Activated CD4-positive, alpha-beta T cell treated with anti-CD3 and anti-CD28 coated beads, Interleukin-2, Interleukin-6, amounts not matched to agents 100 ng/mL and 50 ng/mL, durations not matched to agents 16 hours and 8 hours (primary cell): ENCODE measurements around the gene UPF3A.
A peak's percentile ranks its signal among the peaks of the same experiment; 100 is the strongest.
"Not testable (repeated sequence)": the region's sequence is repeated elsewhere in the genome, so short reads cannot be mapped to it uniquely, and the experiment has no call there.

ENCODE experiments used
- DNase-seq: peaks from one replicate; pipeline ENCODE4 v3.0.0-alpha.2; 2020

Gene UPF3A

GRCh38 chr13:114309806-114310410 lies 28.5 kb downstream of the UPF3A start:
- DNase-seq = no peak

- DNase-seq = no peak
Observed at GRCh38 chr13:114310956-114311355, 29.6 kb downstream of the UPF3A start.

DNA sequence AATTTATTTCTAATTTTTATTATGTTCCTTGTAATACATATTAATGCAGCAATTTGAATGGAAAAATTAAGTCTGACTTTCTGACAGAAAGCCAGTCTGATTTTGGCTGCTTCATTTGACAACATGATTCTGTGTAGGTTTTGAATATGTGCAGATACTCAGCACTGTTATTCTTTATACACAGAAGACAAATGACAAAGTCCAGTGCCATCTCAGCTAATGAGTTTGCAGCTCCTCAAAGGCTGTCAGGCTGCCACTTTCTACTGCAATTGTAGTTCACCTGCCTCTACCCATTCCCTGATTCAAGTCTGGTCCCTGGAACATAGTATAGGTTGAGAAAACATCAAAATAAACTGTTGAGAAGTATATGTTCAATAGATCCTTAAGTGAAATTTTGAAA lies 30.0 kb downstream of the UPF3A start:
- no peak for DNase-seq

- no peak for DNase-seq
Observed at GRCh38 chr13:114311908-114312307, 30.5 kb downstream of the UPF3A start.

DNA sequence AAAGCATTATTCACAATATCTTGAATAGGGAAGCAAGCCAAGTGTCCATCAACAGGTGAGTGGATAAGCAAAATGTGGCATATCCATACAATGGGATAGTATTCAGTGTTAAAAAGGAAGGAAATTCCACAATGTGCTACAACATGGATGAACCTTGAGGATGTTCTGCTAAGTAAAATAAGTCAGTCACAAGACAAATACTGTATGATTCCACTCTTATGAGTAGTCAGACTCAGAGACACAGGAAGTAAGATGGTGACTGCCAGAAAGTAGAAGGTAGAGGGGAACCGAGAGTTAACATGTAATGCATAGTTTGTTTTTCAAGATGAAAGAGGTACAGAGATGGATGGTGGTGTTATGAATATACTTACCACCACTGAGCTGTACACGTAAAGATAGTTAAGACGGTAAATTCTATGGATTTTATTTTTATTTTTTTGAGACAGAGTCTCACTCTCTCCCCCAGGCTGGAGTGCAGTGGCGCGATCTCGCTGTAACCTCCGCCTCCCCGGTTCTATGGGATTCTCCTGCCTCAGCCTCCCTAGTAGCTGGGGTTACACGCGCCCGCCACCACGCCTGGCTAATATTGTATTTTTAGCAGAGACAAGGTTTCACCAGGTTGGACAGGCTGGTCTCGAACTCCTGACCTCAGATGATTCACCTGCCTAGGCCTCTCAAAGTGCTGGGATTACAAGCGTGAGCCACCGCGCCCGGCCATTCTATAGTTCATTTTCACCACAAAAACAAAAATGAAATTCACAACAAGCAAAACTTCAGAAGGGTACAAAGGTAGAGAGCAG lies 31.9 kb downstream of the UPF3A start:
- DNase-seq = peak; percentile 26

DNA sequence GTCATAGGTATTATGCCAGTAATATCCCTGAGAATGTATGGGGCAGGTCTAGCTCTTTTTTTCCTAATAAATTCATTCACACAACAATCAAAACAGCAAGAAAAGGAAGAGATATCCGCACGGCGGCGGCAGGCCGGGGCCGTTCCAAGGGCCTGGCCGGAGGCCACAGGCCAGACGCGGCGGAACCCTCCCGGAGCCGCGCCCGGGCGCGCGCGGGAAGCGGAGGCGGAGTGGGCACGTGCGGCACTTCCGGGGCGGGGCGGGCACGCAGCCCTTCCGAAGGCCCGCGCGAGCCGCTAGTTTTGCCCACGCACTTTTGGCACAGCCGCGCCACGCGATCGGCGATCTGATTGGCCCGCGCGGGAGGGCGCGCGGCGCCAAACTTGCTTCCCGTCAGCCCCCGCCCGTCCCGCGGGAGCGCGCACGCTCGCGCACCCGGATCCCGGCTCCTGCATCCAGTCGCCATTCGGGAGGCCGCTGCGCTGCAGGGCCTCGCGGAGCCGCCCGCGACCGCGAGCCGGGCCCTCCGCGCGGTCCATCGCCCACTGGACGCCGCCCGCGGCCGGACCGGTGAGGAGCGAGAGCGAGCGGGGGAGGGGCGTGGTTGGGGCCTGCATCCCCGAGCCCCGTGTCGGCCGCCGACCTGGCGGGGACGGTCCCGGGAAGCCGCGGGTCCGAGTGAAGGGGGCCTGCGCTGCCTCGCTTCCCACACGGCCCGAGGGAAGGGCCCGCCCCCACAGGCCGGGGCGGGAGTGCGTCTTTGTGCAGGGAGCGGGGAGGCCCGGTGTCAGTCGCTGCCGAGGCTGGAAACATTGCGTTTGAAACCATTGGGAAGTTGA lies 32.9 kb downstream of the UPF3A start, which contains the start of gene CHAMP1:
TSS of gene CHAMP1 (plus strand) at position 430 of the 839 bp plus-strand sequence. CDS start 9,340 bp downstream, outside the sequence.
- DNase-seq = peak; percentile 97

- DNase-seq = peak; percentile 14
Observed at GRCh38 chr13:114315074-114315785, 33.8 kb downstream of the UPF3A start.

GRCh38 chr13:114318624-114319023 lies 37.2 kb downstream of the UPF3A start:
- DNase-seq = no peak

- DNase-seq = no peak
Observed at GRCh38 chr13:114319441-114319913, 38.1 kb downstream of the UPF3A start.

DNA sequence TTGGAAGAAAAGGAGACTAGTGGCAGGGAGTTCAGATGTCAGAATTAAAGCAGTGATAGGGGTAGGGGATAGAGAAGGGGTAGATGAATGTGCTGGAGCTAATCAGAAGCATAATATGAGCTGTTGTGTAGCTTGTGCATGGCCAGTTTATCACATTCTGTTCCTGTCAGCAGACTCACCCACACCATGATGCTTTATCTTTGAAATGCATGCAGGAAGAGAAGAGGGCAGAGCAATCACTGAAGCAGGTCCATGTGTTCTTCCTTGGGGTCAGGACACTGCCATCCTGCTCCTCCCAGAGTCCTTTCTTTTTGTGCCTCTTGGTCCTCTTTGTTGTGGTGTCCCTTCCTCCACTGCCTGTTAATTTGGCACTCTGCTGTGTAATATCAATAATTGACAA lies 38.7 kb downstream of the UPF3A start:
- no peak for DNase-seq

GRCh38 chr13:114321256-114321655 lies 39.9 kb downstream of the UPF3A start:
- no peak for DNase-seq

GRCh38 chr13:114323349-114323748 lies 41.9 kb downstream of the UPF3A start:
- no peak for DNase-seq

- DNase-seq = peak; percentile 39
Observed at GRCh38 chr13:114324334-114324733, 42.9 kb downstream of the UPF3A start.

DNA sequence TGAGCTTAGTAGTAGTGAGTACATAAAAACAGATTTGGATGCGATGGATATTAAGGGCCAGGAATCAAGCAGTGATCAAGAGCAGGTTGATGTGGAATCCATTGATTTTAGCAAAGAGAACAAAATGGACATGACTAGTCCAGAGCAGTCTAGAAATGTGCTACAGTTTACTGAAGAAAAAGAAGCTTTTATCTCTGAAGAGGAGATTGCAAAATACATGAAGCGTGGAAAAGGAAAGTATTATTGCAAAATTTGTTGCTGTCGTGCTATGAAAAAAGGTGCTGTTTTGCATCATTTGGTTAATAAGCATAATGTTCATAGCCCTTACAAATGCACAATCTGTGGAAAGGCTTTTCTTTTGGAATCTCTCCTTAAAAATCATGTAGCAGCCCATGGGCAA lies 44.3 kb downstream of the UPF3A start:
- DNase-seq = no peak

DNA sequence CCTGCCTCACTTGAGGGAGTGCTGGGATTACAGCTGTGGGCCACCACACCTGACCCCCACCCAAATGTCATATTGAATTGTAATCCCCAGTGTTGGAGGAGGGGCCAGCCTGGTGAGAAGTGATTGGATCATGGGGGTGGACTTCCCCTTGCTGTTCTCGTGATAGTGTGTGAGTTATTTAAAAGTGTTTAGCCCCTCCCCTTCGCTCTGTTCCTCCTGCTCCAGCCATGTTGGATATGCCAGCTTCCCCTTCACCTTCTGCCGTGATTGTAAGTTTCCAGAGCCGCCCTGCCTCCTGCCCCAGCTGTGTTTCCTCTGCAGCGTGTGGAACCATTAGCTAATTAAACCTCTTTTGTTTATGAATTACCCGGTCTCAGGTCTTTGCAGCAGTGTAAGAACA lies 46.6 kb downstream of the UPF3A start:
- no peak for DNase-seq

DNA sequence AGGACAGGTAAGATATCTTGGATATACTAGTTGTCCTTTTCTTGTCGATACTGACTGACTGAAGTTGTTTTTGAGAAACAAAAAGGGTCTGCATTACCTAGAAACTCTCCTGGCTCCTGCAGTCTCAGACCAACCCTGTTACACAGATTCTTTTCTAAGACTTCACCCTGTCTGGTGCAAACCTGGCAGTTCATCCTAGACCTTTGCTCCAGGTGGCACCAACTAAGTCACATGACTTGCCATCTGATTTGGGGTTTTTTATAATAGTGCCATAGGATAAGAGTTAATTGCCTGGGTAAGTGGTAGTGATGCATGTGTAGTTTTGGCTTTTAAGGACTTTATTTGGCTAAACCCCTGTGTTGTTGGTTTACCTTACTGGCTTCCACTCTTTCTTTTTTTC lies 47.2 kb downstream of the UPF3A start:
- DNase-seq = no peak

GRCh38 chr13:114330086-114330485 lies 48.7 kb downstream of the UPF3A start:
- DNase-seq = no peak

DNA sequence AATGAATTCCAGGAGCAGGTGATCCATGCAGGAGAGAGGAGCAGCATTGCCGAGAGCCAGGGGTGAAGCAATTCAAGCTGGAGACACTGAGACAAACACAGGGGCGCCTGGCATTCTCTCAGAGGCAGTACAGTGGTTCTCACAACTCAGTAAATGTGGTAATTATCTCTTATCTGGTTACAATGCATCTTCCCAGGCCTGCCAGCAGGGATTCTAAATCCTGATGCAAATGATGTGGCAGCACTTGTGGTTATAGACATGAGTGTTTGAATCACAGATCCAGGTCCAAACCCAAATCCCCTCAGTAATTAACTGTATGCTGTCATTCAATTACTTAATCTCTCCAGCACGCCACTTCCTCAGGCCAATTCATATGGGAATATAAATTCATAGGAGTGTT lies 52.5 kb downstream of the UPF3A start:
- DNase-seq = not testable (repeated sequence)

- no peak for DNase-seq
Observed at GRCh38 chr13:114334305-114335053, 53.1 kb downstream of the UPF3A start.

GRCh38 chr13:114336457-114336856 lies 55.1 kb downstream of the UPF3A start:
- DNase-seq = not testable (repeated sequence)

DNA sequence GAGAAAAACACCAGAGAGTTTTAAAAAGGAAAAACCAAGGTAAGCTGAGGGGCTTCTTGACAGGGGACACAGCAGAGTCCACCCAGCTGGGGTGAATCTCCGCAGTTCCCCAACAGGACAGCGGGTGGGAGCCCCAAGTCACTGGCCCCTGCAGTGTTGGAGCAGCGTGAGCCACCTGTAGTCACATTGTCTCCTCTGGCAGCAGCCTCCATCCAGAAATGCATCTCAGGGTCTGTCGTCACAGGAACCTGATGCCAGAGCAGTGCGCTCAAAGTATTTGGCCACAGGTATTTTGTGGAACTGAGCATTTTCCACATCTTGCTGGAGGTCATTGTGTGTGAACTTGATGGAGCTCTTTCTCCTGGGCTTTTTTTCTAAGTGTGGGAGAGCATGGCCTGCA lies 57.6 kb downstream of the UPF3A start:
- no peak for DNase-seq
